Left ventricle myocardium inferior (tissue), 1 donor: ENCODE data around the gene SERINC5. TPM values are rescaled to one million over a fixed set of nuclear protein-coding genes. Genes with fewer than 3 reads are reported as not detected.
"Not testable (repeated sequence)": the region's sequence is repeated elsewhere in the genome, so short reads cannot be mapped to it uniquely, and the experiment has no call there.

Experiments used
- DNase-seq: peaks from one replicate; pipeline ENCODE4 v3.0.0-alpha.2; 2020
- H3K27ac ChIP-seq: fragments of 200-600 bp; replicated peaks from 2 replicates; pipeline ENCODE4 v1.8.0; 2021
- H3K27me3 ChIP-seq: fragments of 200-600 bp; 2 replicates; pipeline ENCODE4 v1.8.0; 2021; ENCODE audit warnings: low read depth
- H3K36me3 ChIP-seq: fragments of 200-600 bp; 2 replicates; pipeline ENCODE4 v1.8.0; 2021
- H3K4me1 ChIP-seq: fragments of 200-600 bp; 2 replicates; pipeline ENCODE4 v1.8.0; 2021
- H3K4me3 ChIP-seq: fragments of 200-600 bp; 2 replicates; pipeline ENCODE4 v1.8.0; 2021; ENCODE audit warnings: mild to moderate bottlenecking, moderate library complexity
- H3K9me3 ChIP-seq: fragments of 200-600 bp; replicated peaks from 2 replicates; pipeline ENCODE4 v1.8.0; 2021
- intact Hi-C: fragments of 100-400 bp; cut with micrococcal nuclease; formaldehyde crosslinking; loops from one replicate; pipeline ENCODE4 v1.11.0; 2022
- total RNA-seq: library from RNA; stranded (reverse); fragmentation: NEBNext Ultra II Directional; extraction: Animal tissue kit (Norgen Biotek cat#: 25700); gene quantifications from one replicate; pipeline ENCODE4 v1.2.1, GENCODE V29; 2021
- TF ChIP-seq, protein P1 (sequence below): fragments of 200-600 bp; IDR thresholded peaks from 2 replicates; pipeline ENCODE4 v1.8.0; 2021; ENCODE audit warnings: antibody characterized with exemption, mild to moderate bottlenecking, borderline replicate concordance
- donor health status: DM: no; HTN: yes; CAD: no; lungs with severe emphysema.

Gene SERINC5
- total RNA-seq, 1 donor from 2014 or later: 12.2 TPM

DNA sequence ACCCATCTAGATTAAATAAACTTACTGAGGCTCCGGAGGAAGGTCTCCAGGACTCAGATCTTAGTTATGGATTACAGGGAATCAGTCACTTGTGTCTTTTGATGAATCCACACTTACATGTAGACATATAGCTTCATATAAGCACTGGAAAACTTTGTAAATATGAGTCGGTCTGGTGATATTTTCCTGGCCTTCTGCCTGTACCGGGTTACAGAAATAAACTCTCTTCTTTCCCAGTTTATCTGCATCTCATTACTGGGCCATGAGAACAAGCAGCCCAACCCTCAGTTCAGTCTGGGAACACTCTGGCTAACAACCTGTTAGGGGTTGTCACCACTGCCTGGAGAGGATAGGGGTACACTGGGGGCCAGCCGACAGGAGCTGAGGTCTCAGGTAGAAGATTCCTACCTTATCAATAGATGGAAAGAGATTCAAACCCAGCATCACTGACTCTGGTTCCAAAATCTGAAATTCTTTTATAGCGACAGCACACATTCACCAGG is 161.6 kb downstream of the SERINC5 start:
- no peak overlapping the region for H3K4me3 ChIP-seq
- intact Hi-C loops: no loop called here
- no peaks in the 10 kb centered on the region for H3K27me3 ChIP-seq
- no peaks in the 10 kb centered on the region for H3K36me3 ChIP-seq
- H3K27ac ChIP-seq: no peak overlapping the region
- TF ChIP-seq, protein P1, sequence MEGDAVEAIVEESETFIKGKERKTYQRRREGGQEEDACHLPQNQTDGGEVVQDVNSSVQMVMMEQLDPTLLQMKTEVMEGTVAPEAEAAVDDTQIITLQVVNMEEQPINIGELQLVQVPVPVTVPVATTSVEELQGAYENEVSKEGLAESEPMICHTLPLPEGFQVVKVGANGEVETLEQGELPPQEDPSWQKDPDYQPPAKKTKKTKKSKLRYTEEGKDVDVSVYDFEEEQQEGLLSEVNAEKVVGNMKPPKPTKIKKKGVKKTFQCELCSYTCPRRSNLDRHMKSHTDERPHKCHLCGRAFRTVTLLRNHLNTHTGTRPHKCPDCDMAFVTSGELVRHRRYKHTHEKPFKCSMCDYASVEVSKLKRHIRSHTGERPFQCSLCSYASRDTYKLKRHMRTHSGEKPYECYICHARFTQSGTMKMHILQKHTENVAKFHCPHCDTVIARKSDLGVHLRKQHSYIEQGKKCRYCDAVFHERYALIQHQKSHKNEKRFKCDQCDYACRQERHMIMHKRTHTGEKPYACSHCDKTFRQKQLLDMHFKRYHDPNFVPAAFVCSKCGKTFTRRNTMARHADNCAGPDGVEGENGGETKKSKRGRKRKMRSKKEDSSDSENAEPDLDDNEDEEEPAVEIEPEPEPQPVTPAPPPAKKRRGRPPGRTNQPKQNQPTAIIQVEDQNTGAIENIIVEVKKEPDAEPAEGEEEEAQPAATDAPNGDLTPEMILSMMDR: no peak
- H3K9me3 ChIP-seq: no peaks in the 10 kb centered on the region
- DNase-seq: no peak
- H3K4me1 ChIP-seq: peaks cover 9% of the 10 kb centered on the region

- H3K36me3 ChIP-seq: no peaks in the 10 kb centered on the region
- TF ChIP-seq, protein P1: no peak
- H3K4me1 ChIP-seq: peaks cover 9% of the 10 kb centered on the region
- H3K4me3 ChIP-seq: no peak overlapping the region
- no peak overlapping the region for H3K27ac ChIP-seq
- intact Hi-C loops: no loop called here
- no peak for DNase-seq
- no peaks in the 10 kb centered on the region for H3K27me3 ChIP-seq
- no peaks in the 10 kb centered on the region for H3K9me3 ChIP-seq
Observed at GRCh38 chr5:80093796-80094195, 162.1 kb downstream of the SERINC5 start.

- Histone ChIP-seq H3K4me1 (peaks cover 9% of the 10 kb centered on the region), H3K27me3 (no peaks in the 10 kb centered on the region), H3K27ac (no peak overlapping the region), H3K4me3 (no peak overlapping the region), H3K36me3 (no peaks in the 10 kb centered on the region), H3K9me3 (no peaks in the 10 kb centered on the region)
- no peak for DNase-seq
- intact Hi-C loops: no loop called here
- TF ChIP-seq, protein P1: no peak
Observed at GRCh38 chr5:80092486-80093107, 163.3 kb downstream of the SERINC5 start.

- H3K9me3 ChIP-seq, H3K4me3 ChIP-seq, H3K36me3 ChIP-seq, H3K4me1 ChIP-seq, H3K27me3 ChIP-seq, H3K27ac ChIP-seq, DNase-seq: not testable (repeated sequence)
- intact Hi-C loops: loop anchor here (2.0 kb wide), 1 partner anchor 215 kb away; no protein-coding TSS in a partner anchor
- TF ChIP-seq, protein P1: peak; percentile 80
Observed at GRCh38 chr5:80091792-80092192, 164.1 kb downstream of the SERINC5 start.

GRCh38 chr5:80090884-80091166 is 165.0 kb downstream of the SERINC5 start:
- intact Hi-C loops: loop anchor here (2.0 kb wide), 1 partner anchor 216 kb away; no protein-coding TSS in a partner anchor
- TF ChIP-seq, protein P1: no peak
- Histone ChIP-seq H3K4me3 (no peak overlapping the region), H3K27ac (no peak overlapping the region), H3K4me1 (peaks cover 9% of the 10 kb centered on the region), H3K27me3 (no peaks in the 10 kb centered on the region), H3K9me3 (no peaks in the 10 kb centered on the region), H3K36me3 (no peaks in the 10 kb centered on the region)
- no peak for DNase-seq
